Caki2 (cell line): Measurements from ENCODE around the gene ATG9B. TPM values are rescaled to one million over a fixed set of nuclear protein-coding genes. Genes with fewer than 3 reads are reported as not detected.

Experiments
- total RNA-seq: library from RNA; depleted of rRNA; stranded (reverse); fragments of >200 nt; shearing (Covaris generic); gene quantifications from 2 replicates; pipeline ENCODE4 v1.2.3, GENCODE V29; 2014; ENCODE audit warnings: low replicate concordance; rRNA removed

ATG9B gene
- total RNA-seq, 1 experiment from 2014 or later = 0.68 TPM

Other genes with a start within 250 kb of the ATG9B start
- not detected in 2 replicates for gene TMEM176B, start 224.1 kb downstream of the ATG9B start, total RNA-seq
- not detected in 2 replicates for gene TMEM176A, start 223.7 kb downstream of the ATG9B start, total RNA-seq
- gene AOC1, start 172.0 kb downstream of the ATG9B start, total RNA-seq = not detected in 2 replicates
- gene KCNH2, start 46.2 kb downstream of the ATG9B start, total RNA-seq = 8.4 and 9.1 TPM in 2 replicates
- 2.9 and 12.0 TPM in 2 replicates for gene NOS3, start 33.5 kb downstream of the ATG9B start, total RNA-seq
- gene ABCB8, start 4.0 kb upstream of the ATG9B start, total RNA-seq = 19.6 and 31.5 TPM in 2 replicates
- gene ASIC3, start 24.0 kb upstream of the ATG9B start, total RNA-seq = 0.84 and 1.6 TPM in 2 replicates
- gene CDK5, start 33.4 kb upstream of the ATG9B start, total RNA-seq = 30.1 and 37.2 TPM in 2 replicates
- gene SLC4A2, start 35.1 kb upstream of the ATG9B start, total RNA-seq = 237 and 345 TPM in 2 replicates
- gene FASTK, start 56.3 kb upstream of the ATG9B start, total RNA-seq = 126 and 140 TPM in 2 replicates
- gene TMUB1, start 59.0 kb upstream of the ATG9B start, total RNA-seq = 63.7 and 67.2 TPM in 2 replicates
- gene AGAP3, start 62.0 kb upstream of the ATG9B start, total RNA-seq = 32.6 and 33.8 TPM in 2 replicates
- gene GBX1, start 143.2 kb upstream of the ATG9B start, total RNA-seq = not detected in 2 replicates
- gene ASB10, start 162.8 kb upstream of the ATG9B start, total RNA-seq = not detected in 2 replicates
- gene H2BK1, start 186.0 kb upstream of the ATG9B start, total RNA-seq = not detected in 2 replicates
- 36.8 and 47.9 TPM in 2 replicates for gene ABCF2, start 202.7 kb upstream of the ATG9B start, total RNA-seq
- gene CHPF2, start 208.0 kb upstream of the ATG9B start, total RNA-seq = 27.5 and 38.2 TPM in 2 replicates
- 12.4 and 13.1 TPM in 2 replicates for gene SMARCD3, start 224.2 kb upstream of the ATG9B start, total RNA-seq